ENCODE measurements around the gene FAM227A.

Gene FAM227A

GRCh38 chr22:38569972-38570778 lies 86.0 kb downstream of the FAM227A start, which contains the start of gene DMC1:
TSS of gene DMC1 (minus strand) at chr22:38570183. CDS start at chr22:38568256, 1,927 bp downstream.
- H3K4me3 ChIP-seq (ENCODE audit: low read depth, low read length), result peak within 1 kb of the TSS; percentile 62
- POLR2A ChIA-PET, result interaction anchor here (0.5 to 1.7 kb wide), 14 partner anchors 33 to 1084 kb away, joined by 3 to 9 read pairs (median 3); partner anchors contain the start of genes MFNG and PICK1
- CTCF ChIA-PET, result interaction anchor here (0.5 to 5.9 kb wide), 6 partner anchors 32 to 959 kb away, joined by 3 to 74 read pairs (median 4); no protein-coding TSS in a partner anchor
- no peaks in the 10 kb centered on the region for H3K9me3 ChIP-seq (ENCODE audit: control insufficient read depth, insufficient read depth, low read depth, low read length)
- H3K36me3 ChIP-seq (ENCODE audit: control insufficient read depth in 2 of 2, insufficient read depth in 1 of 2, low read length in 2 of 2), result no peaks in the 10 kb centered on the region
- peaks cover 20% of the 10 kb centered on the region for H3K4me1 ChIP-seq (ENCODE audit: control insufficient read depth, insufficient read depth, low read length)
- peak within 1 kb of the TSS; percentile 61 for H3K27ac ChIP-seq (ENCODE audit: extremely low read depth, low read depth, low read length)
- TF ChIP-seq ZNF24 (tag by site-specific recombination; IDR thresholded peaks at IDR 0.05) (peak; percentile 47; the same call in 1 of the 2 replicates), ZNF624 (tag by site-specific recombination; IDR thresholded peaks at IDR 0.05) (no peak), ZNF768 (tag by site-specific recombination; IDR thresholded peaks at IDR 0.05) (no peak), ZNF530 (tag by site-specific recombination; IDR thresholded peaks at IDR 0.05; ENCODE audit: low read depth) (no peak), ZNF214 (tag by site-specific recombination; IDR thresholded peaks at IDR 0.05; ENCODE audit: borderline replicate concordance) (no peak), ZNF473 (tag by site-specific recombination; IDR thresholded peaks at IDR 0.05) (no peak), ZNF354C (tag by site-specific recombination; IDR thresholded peaks at IDR 0.05; ENCODE audit: borderline replicate concordance, low read depth) (no peak), TSHZ1 (tag by site-specific recombination; IDR thresholded peaks at IDR 0.05; ENCODE audit: borderline replicate concordance) (0 out of 2 replicates have a peak, but pooled peaks have one; percentile 28), ZNF155 (tag by site-specific recombination; IDR thresholded peaks at IDR 0.05) (no peak), ZNF558 (tag by site-specific recombination; IDR thresholded peaks at IDR 0.05) (no peak), ZNF629 (tag by site-specific recombination; IDR thresholded peaks at IDR 0.05) (peak; percentile 73; the same call in 1 of the 2 replicates), ZFP37 (tag by site-specific recombination; IDR thresholded peaks at IDR 0.05) (0 out of 2 replicates have a peak, but pooled peaks have one; percentile 54), ZNF785 (tag by site-specific recombination; IDR thresholded peaks at IDR 0.05) (no peak), ZNF280D (tag by site-specific recombination; IDR thresholded peaks at IDR 0.05) (0 out of 2 replicates have a peak, but pooled peaks have one; percentile 45), PRDM6 (tag by site-specific recombination; IDR thresholded peaks at IDR 0.05) (no peak), ZNF510 (tag by site-specific recombination; IDR thresholded peaks at IDR 0.05; ENCODE audit: insufficient replicate concordance) (no peak), ZNF26 (tag by site-specific recombination; IDR thresholded peaks at IDR 0.05) (no peak), ZNF596 (tag by site-specific recombination; IDR thresholded peaks at IDR 0.05) (no peak), ZSCAN30 (tag by site-specific recombination; IDR thresholded peaks at IDR 0.05) (0 out of 2 replicates have a peak, but pooled peaks have one; percentile 71), ZNF488 (tag by site-specific recombination; IDR thresholded peaks at IDR 0.05) (no peak), KLF1 (tag by site-specific recombination; IDR thresholded peaks at IDR 0.05) (peak; percentile 38), ZBTB49 (tag by site-specific recombination; IDR thresholded peaks at IDR 0.05; ENCODE audit: low read depth) (no peak), ZNF366 (tag by site-specific recombination; conservative IDR thresholded peaks at IDR 0.05) (peak; percentile 78)

All from HEK293 (cell line).